Mesothelial cell of epicardium (in vitro differentiated cells): Measurements from ENCODE around the gene PITPNC1. TPM values are rescaled to one million over a fixed set of nuclear protein-coding genes. Genes with fewer than 3 reads are reported as not detected.
"Not testable (repeated sequence)": the region's sequence is repeated elsewhere in the genome, so short reads cannot be mapped to it uniquely, and the experiment has no call there.

Experiments used
- DNase-seq, 2 experiments: peaks; one replicate each; pipeline ENCODE4 v3.0.0; 2021; ENCODE audit warnings: low spot score in 2 of 2; ENCODE audit not compliant: unreplicated experiment in 2 of 2
- H3K27ac Mint-ChIP-seq: 2 replicates; pipeline ENCODE4 v1.8.0; 2021; ENCODE audit warnings: mixed read lengths
- H3K27me3 Mint-ChIP-seq: 2 replicates; pipeline ENCODE4 v1.8.0; 2021; ENCODE audit warnings: low read depth, mixed read lengths
- H3K36me3 Mint-ChIP-seq: 2 replicates; pipeline ENCODE4 v1.8.0; 2021; ENCODE audit warnings: mixed read lengths
- H3K4me1 Mint-ChIP-seq: 2 replicates; pipeline ENCODE4 v1.8.0; 2021; ENCODE audit warnings: mixed read lengths
- H3K4me3 Mint-ChIP-seq: 2 replicates; pipeline ENCODE4 v1.8.0; 2021; ENCODE audit warnings: mild to moderate bottlenecking, moderate library complexity, mixed read lengths
- H3K9me3 Mint-ChIP-seq: 2 replicates; pipeline ENCODE4 v1.8.0; 2021; ENCODE audit warnings: mixed read lengths
- CTCF ChIP-seq: fragments of 200-600 bp; sonication (generic); IDR thresholded peaks from one replicate; pipeline ENCODE4 v1.5.0; 2021; ENCODE audit warnings: antibody characterized with exemption; ENCODE audit not compliant: unreplicated experiment
- total RNA-seq: library from RNA; stranded (reverse); gene quantifications from 3 replicates; pipeline ENCODE4 v1.2.1, GENCODE V29; 2021

PITPNC1 gene
- total RNA-seq, 1 donor from 2014 or later = 19.9 TPM

- no peaks in the 10 kb centered on the region for H3K27me3 Mint-ChIP-seq
- H3K4me1 Mint-ChIP-seq = peaks cover 17% of the 10 kb centered on the region
- no peak overlapping the region for H3K4me3 Mint-ChIP-seq
- no peak for DNase-seq
- no peaks in the 10 kb centered on the region for H3K36me3 Mint-ChIP-seq
- TF ChIP-seq CTCF = no peak
- no peak overlapping the region for H3K27ac Mint-ChIP-seq
- H3K9me3 Mint-ChIP-seq = no peaks in the 10 kb centered on the region
Measured at GRCh38 chr17:67479148-67479547, 102.1 kb downstream of the PITPNC1 start.

- H3K36me3 Mint-ChIP-seq, H3K27me3 Mint-ChIP-seq, H3K27ac Mint-ChIP-seq, H3K4me1 Mint-ChIP-seq, H3K4me3 Mint-ChIP-seq, H3K9me3 Mint-ChIP-seq, DNase-seq: not testable (repeated sequence)
Measured at GRCh38 chr17:67480959-67481358, 103.9 kb downstream of the PITPNC1 start.

GRCh38 chr17:67481808-67482207, 104.7 kb downstream of the PITPNC1 start:
- no peak for DNase-seq
- no peak overlapping the region for H3K4me3 Mint-ChIP-seq
- H3K27me3 Mint-ChIP-seq = no peaks in the 10 kb centered on the region
- no peak overlapping the region for H3K27ac Mint-ChIP-seq
- H3K36me3 Mint-ChIP-seq = no peaks in the 10 kb centered on the region
- H3K9me3 Mint-ChIP-seq = no peaks in the 10 kb centered on the region
- TF ChIP-seq CTCF = no peak
- peaks cover 4% of the 10 kb centered on the region for H3K4me1 Mint-ChIP-seq

- no peak for DNase-seq
- no peak overlapping the region for H3K4me3 Mint-ChIP-seq
- peaks cover 4% of the 10 kb centered on the region for H3K4me1 Mint-ChIP-seq
- no peaks in the 10 kb centered on the region for H3K36me3 Mint-ChIP-seq
- no peaks in the 10 kb centered on the region for H3K9me3 Mint-ChIP-seq
- H3K27ac Mint-ChIP-seq = no peak overlapping the region
- no peak for TF ChIP-seq CTCF
- H3K27me3 Mint-ChIP-seq = no peaks in the 10 kb centered on the region
Measured at GRCh38 chr17:67482764-67483163, 105.7 kb downstream of the PITPNC1 start.

DNA sequence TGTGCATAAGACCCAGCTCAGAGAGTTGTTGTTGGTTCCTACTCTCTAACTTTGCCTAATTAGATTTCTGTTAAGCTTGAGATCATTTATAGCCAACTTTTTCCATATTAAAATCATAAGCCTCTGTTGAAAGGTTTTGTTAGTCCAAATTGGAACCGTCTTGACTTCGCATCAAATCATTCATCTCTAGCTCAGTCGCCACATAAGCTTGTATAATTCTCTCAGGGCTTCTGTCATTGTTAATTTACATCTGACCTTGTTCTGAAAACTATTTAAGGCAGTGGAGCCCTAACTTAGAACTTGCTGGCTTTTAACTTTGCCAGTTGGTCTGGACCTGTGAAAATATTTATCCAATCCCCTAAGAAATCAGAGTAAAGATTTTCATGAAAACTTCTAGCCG, 107.2 kb downstream of the PITPNC1 start:
- peaks cover 7% of the 10 kb centered on the region for H3K4me1 Mint-ChIP-seq
- no peak overlapping the region for H3K27ac Mint-ChIP-seq
- no peaks in the 10 kb centered on the region for H3K27me3 Mint-ChIP-seq
- H3K9me3 Mint-ChIP-seq = peaks cover 2% of the 10 kb centered on the region
- DNase-seq = no peak
- TF ChIP-seq CTCF = no peak
- H3K36me3 Mint-ChIP-seq = no peaks in the 10 kb centered on the region
- no peak overlapping the region for H3K4me3 Mint-ChIP-seq

GRCh38 chr17:67485666-67486065, 108.6 kb downstream of the PITPNC1 start:
- H3K36me3 Mint-ChIP-seq = no peaks in the 10 kb centered on the region
- peaks cover 4% of the 10 kb centered on the region for H3K9me3 Mint-ChIP-seq
- peaks cover 12% of the 10 kb centered on the region for H3K4me1 Mint-ChIP-seq
- no peak overlapping the region for H3K4me3 Mint-ChIP-seq
- H3K27me3 Mint-ChIP-seq = peaks cover 2% of the 10 kb centered on the region
- H3K27ac Mint-ChIP-seq = no peak overlapping the region
- no peak for TF ChIP-seq CTCF
- DNase-seq = no peak
